GM18858 (cell line): ENCODE measurements around the gene GPLD1.
A peak's percentile ranks its signal among the peaks of the same experiment; 100 is the strongest.

Experiments
- ATAC-seq: cut with Tn5 transposase; IDR thresholded peaks from one replicate; pipeline ENCODE4 v1.9.1; 2021; ENCODE audit not compliant: unreplicated experiment

GPLD1 gene

GRCh38 chr6:24501914-24502313 lies 12.5 kb upstream of the GPLD1 start:
- ATAC-seq = no peak

GRCh38 chr6:24501374-24501773 lies 12.0 kb upstream of the GPLD1 start:
- no peak for ATAC-seq

GRCh38 chr6:24500683-24501082 lies 11.3 kb upstream of the GPLD1 start:
- ATAC-seq = no peak

- no peak for ATAC-seq
Measured at GRCh38 chr6:24497254-24497970, 8.0 kb upstream of the GPLD1 start.

GRCh38 chr6:24494821-24495795 lies 5.7 kb upstream of the GPLD1 start, which contains the start of gene ALDH5A1:
TSS of gene ALDH5A1 (plus strand) at chr6:24494969. CDS start at chr6:24494997, 28 bp downstream.
- ATAC-seq = peak; percentile 62

- no peak for ATAC-seq
Measured at GRCh38 chr6:24493945-24494820, 4.8 kb upstream of the GPLD1 start.

- ATAC-seq = no peak
Measured at GRCh38 chr6:24492475-24492874, 3.1 kb upstream of the GPLD1 start.

- ATAC-seq = no peak
Measured at GRCh38 chr6:24490948-24491347, 1.6 kb upstream of the GPLD1 start.

GRCh38 chr6:24489881-24490280 lies 503 bp upstream of the GPLD1 start:
- no peak for ATAC-seq

GRCh38 chr6:24486065-24486464 lies 3.3 kb downstream of the GPLD1 start:
- no peak for ATAC-seq

- ATAC-seq = no peak
Measured at GRCh38 chr6:24484657-24485323, 4.6 kb downstream of the GPLD1 start.

- ATAC-seq = no peak
Measured at GRCh38 chr6:24481449-24481848, 7.9 kb downstream of the GPLD1 start.

GRCh38 chr6:24480705-24481104 lies 8.7 kb downstream of the GPLD1 start:
- no peak for ATAC-seq

- no peak for ATAC-seq
Measured at GRCh38 chr6:24478903-24479302, 10.5 kb downstream of the GPLD1 start.

GRCh38 chr6:24477070-24477469 lies 12.3 kb downstream of the GPLD1 start:
- ATAC-seq = no peak

- no peak for ATAC-seq
Measured at GRCh38 chr6:24476631-24477030, 12.7 kb downstream of the GPLD1 start.

GRCh38 chr6:24472181-24472580 lies 17.2 kb downstream of the GPLD1 start:
- ATAC-seq = no peak

- no peak for ATAC-seq
Measured at GRCh38 chr6:24469811-24470210, 19.6 kb downstream of the GPLD1 start.

GRCh38 chr6:24464253-24465038 lies 24.9 kb downstream of the GPLD1 start:
- ATAC-seq = no peak

- no peak for ATAC-seq
Measured at GRCh38 chr6:24460966-24461365, 28.4 kb downstream of the GPLD1 start.
